Right lobe of liver (tissue), 4 donors: ENCODE measurements around the gene NDUFA3.

Source experiments
- CTCF ChIP-seq, 4 donors: fragments of 200-600 bp in 3 of 4; fragments of 450-650 bp in 1 of 4; IDR thresholded peaks; one replicate each; pipeline versions ENCODE4 v1.5.1 to v1.8.0; 2016 to 2022; ENCODE audit warnings: antibody characterized with exemption in 4 of 4, mild to moderate bottlenecking in 2 of 4
- POLR2A ChIP-seq: fragments of 450-650 bp; IDR thresholded peaks from one replicate; pipeline ENCODE4 v1.6.1; 2017; ENCODE audit warnings: antibody characterized with exemption, mild to moderate bottlenecking
- donor health status: DM: no; HTN: no; CAD: no.
- donor health status: DM: no; HTN: no; CAD: no.
- donor health status: DM: no; HTN: yes; CAD: no.

- no peak for TF ChIP-seq CTCF (IDR thresholded peaks at IDR 0.05)
- peak; percentile 65 for TF ChIP-seq POLR2A
Observed at GRCh38 chr19:54137699-54138488, 35.2 kb downstream of the NDUFA3 start, which contains the start of gene CNOT3.
